HepG2 (cell line): Measurements from ENCODE around the gene HOXD3. TPM values are rescaled to one million over a fixed set of nuclear protein-coding genes. Genes with fewer than 3 reads are reported as not detected.

Experiments used
- DPF2 ChIP-seq: sonication (generic); formaldehyde crosslinking; IDR thresholded peaks from 2 replicates; pipeline ENCODE4 v1.4.0; 2020; ENCODE audit warnings: mild to moderate bottlenecking, low read depth, missing genetic modification reagents, borderline replicate concordance
- HNRNPL ChIP-seq: fragments of 200-400 bp; formaldehyde crosslinking; IDR thresholded peaks from 2 replicates; pipeline ENCODE4 v1.6.1; 2017; ENCODE audit warnings: mild to moderate bottlenecking, low read depth, low read length
- KLF15 ChIP-seq: sonication (generic); formaldehyde crosslinking; IDR thresholded peaks from 2 replicates; pipeline ENCODE4 v1.8.1; 2023; ENCODE audit warnings: borderline replicate concordance, mild to moderate bottlenecking, inconsistent platforms, missing genetic modification reagents, mixed read lengths
- NR2F2 ChIP-seq: IDR thresholded peaks from 2 replicates; pipeline ENCODE4 v1.6.1; 2012; ENCODE audit warnings: low read depth, inconsistent platforms, borderline replicate concordance
- NRL ChIP-seq: sonication (generic); formaldehyde crosslinking; IDR thresholded peaks from 2 replicates; pipeline ENCODE4 v1.5.0; 2020; ENCODE audit warnings: missing genetic modification reagents, mild to moderate bottlenecking, moderate library complexity, borderline replicate concordance
- PHF5A ChIP-seq: IDR thresholded peaks from one replicate; pipeline ENCODE4 v1.6.1; 2018; ENCODE audit warnings: low read depth, missing genetic modification reagents; ENCODE audit not compliant: unreplicated experiment
- PLRG1 ChIP-seq: fragments of 450-650 bp; conservative IDR thresholded peaks from 2 replicates; pipeline ENCODE4 v1.6.1; 2016
- POLR2AphosphoS5 ChIP-seq: IDR thresholded peaks from 2 replicates; pipeline ENCODE4 v1.6.1; 2012; ENCODE audit warnings: low read depth, low read length
- ZFP62 ChIP-seq: sonication (generic); formaldehyde crosslinking; IDR thresholded peaks from 2 replicates; pipeline ENCODE4 v1.4.0; 2020; ENCODE audit warnings: missing genetic modification reagents
- ZFX ChIP-seq: sonication (generic); formaldehyde crosslinking; IDR thresholded peaks from 2 replicates; pipeline ENCODE4 v1.4.0; 2020; ENCODE audit warnings: mild to moderate bottlenecking, low read depth, missing genetic modification reagents, moderate library complexity
- ZNF12 ChIP-seq: sonication (generic); formaldehyde crosslinking; IDR thresholded peaks from 2 replicates; pipeline ENCODE4 v1.5.0; 2020; ENCODE audit warnings: missing genetic modification reagents
- ZNF138 ChIP-seq: sonication (generic); formaldehyde crosslinking; IDR thresholded peaks from 2 replicates; pipeline ENCODE4 v1.5.0; 2020; ENCODE audit warnings: mild to moderate bottlenecking, low read depth, missing genetic modification reagents
- ZNF264 ChIP-seq: sonication (generic); formaldehyde crosslinking; IDR thresholded peaks from 2 replicates; pipeline ENCODE4 v1.4.0; 2020; ENCODE audit warnings: missing genetic modification reagents
- ZNF431 ChIP-seq: sonication (generic); formaldehyde crosslinking; IDR thresholded peaks from 2 replicates; pipeline ENCODE4 v1.9.0; 2022; ENCODE audit warnings: missing genetic modification reagents, low read depth, mild to moderate bottlenecking, borderline replicate concordance
- ZNF816 ChIP-seq: sonication (generic); formaldehyde crosslinking; IDR thresholded peaks from 2 replicates; pipeline ENCODE4 v1.8.0; 2022; ENCODE audit warnings: missing genetic modification reagents, mild to moderate bottlenecking, borderline replicate concordance
- ZSCAN31 ChIP-seq: sonication (generic); formaldehyde crosslinking; IDR thresholded peaks from 2 replicates; pipeline ENCODE4 v1.5.0; 2020; ENCODE audit warnings: low read depth, mild to moderate bottlenecking, missing genetic modification reagents
- polyA plus RNA-seq, 8 experiments: library from polyadenylated mRNA; depleted of rRNA in 3 of 8; stranded (reverse) in 7 of 8; unstranded in 1 of 8; fragments of >200 nt; fragmentation: Illumina TruSeq in 4 of 8; extraction: Trizol in 4 of 8; gene quantifications; 2 replicates each; pipeline versions ENCODE4 v1.2.1 to v1.2.3, GENCODE V29; 2011 to 2016; ENCODE audit warnings: low read depth in 4 of 8, missing spikeins in 1 of 8, mixed read lengths in 1 of 8; ENCODE audit not compliant: insufficient read depth in 1 of 8
- total RNA-seq, 5 experiments: library from RNA; depleted of rRNA; stranded (reverse); fragments of >200 nt; fragmentation: Illumina TruSeq; extraction: Trizol; gene quantifications; 2 replicates each; pipeline ENCODE4 v1.2.3, GENCODE V29; 2016; ENCODE audit warnings: low read depth in 1 of 5
- TF ChIP-seq, protein P1 (sequence below): sonication (generic); formaldehyde crosslinking; IDR thresholded peaks from 2 replicates; pipeline ENCODE4 v1.5.1; 2020; ENCODE audit warnings: missing genetic modification reagents, mild to moderate bottlenecking, borderline replicate concordance
- TF ChIP-seq, protein P2 (sequence below): sonication (generic); formaldehyde crosslinking; IDR thresholded peaks from 2 replicates; pipeline ENCODE4 v1.5.1; 2020; ENCODE audit warnings: mild to moderate bottlenecking, missing genetic modification reagents, moderate library complexity
- TF ChIP-seq, protein P3 (sequence below): sonication (generic); formaldehyde crosslinking; IDR thresholded peaks from 2 replicates; pipeline ENCODE4 v1.4.0; 2020; ENCODE audit warnings: missing genetic modification reagents
- TF ChIP-seq, protein P4 (sequence below): sonication (generic); formaldehyde crosslinking; conservative IDR thresholded peaks from 2 replicates; pipeline ENCODE4 v1.8.0; 2022; ENCODE audit warnings: mild to moderate bottlenecking, moderate library complexity, missing genetic modification reagents

Gene HOXD3
- total and polyA plus RNA-seq, 2 of the 13 experiments (the other 11 are each of a cell fraction or from before 2014, with no cell fraction given): 0.05 to 0.09 TPM

DNA sequence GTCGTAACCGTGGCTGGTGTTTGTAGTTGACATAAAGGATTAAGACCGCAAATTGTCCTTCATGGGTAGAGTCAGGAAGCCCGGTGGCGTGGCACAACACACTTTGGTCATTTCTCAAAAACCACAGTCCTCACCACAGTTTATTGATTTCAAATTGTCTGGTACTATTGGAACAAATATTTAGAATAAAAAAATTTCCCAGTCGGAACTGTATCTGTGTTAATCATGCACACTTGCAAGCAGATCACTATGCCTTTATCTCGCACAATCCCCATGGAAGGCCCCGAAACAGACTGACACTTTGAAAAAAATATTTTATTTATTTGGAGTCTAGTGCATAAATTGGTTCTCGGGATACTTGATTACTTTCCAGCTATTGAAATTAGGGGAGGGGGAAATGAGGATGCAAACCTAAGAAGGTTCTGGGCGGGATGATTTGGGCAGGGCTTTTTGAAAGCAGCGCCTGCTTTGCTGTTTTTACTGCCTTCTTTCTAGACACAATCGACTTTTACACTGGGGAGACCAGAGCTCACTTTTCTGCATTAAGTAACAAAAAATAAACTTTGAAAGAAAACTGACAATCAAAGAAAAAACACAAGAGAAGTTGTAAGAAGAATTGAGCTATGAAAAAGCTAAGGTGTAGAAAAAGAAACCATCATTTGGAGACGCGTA, 15.9 kb downstream of the HOXD3 start (continued):
- TF ChIP-seq, protein P1, sequence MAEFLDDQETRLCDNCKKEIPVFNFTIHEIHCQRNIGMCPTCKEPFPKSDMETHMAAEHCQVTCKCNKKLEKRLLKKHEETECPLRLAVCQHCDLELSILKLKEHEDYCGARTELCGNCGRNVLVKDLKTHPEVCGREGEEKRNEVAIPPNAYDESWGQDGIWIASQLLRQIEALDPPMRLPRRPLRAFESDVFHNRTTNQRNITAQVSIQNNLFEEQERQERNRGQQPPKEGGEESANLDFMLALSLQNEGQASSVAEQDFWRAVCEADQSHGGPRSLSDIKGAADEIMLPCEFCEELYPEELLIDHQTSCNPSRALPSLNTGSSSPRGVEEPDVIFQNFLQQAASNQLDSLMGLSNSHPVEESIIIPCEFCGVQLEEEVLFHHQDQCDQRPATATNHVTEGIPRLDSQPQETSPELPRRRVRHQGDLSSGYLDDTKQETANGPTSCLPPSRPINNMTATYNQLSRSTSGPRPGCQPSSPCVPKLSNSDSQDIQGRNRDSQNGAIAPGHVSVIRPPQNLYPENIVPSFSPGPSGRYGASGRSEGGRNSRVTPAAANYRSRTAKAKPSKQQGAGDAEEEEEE (CRISPR knock-in tag): no peak
- TF ChIP-seq ZNF264 (peak; percentile 46; the same call in 1 of the 2 replicates), POLR2AphosphoS5 (no peak), NR2F2 (no peak), HNRNPL (no peak), ZNF138 (CRISPR knock-in tag) (no peak), ZFP62 (CRISPR knock-in tag) (no peak), NRL (CRISPR knock-in tag) (no peak), KLF15 (CRISPR knock-in tag) (no peak), ZFX (CRISPR knock-in tag) (no peak), PLRG1 (no peak), ZSCAN31 (CRISPR knock-in tag) (no peak), PHF5A (CRISPR knock-in tag) (no peak), ZNF12 (CRISPR knock-in tag) (0 out of 2 replicates have a peak, but pooled peaks have one; percentile 17), DPF2 (CRISPR knock-in tag) (0 out of 2 replicates have a peak, but pooled peaks have one; percentile 29), ZNF816 (CRISPR knock-in tag) (no peak), ZNF431 (CRISPR knock-in tag) (no peak)
- TF ChIP-seq, protein P2, sequence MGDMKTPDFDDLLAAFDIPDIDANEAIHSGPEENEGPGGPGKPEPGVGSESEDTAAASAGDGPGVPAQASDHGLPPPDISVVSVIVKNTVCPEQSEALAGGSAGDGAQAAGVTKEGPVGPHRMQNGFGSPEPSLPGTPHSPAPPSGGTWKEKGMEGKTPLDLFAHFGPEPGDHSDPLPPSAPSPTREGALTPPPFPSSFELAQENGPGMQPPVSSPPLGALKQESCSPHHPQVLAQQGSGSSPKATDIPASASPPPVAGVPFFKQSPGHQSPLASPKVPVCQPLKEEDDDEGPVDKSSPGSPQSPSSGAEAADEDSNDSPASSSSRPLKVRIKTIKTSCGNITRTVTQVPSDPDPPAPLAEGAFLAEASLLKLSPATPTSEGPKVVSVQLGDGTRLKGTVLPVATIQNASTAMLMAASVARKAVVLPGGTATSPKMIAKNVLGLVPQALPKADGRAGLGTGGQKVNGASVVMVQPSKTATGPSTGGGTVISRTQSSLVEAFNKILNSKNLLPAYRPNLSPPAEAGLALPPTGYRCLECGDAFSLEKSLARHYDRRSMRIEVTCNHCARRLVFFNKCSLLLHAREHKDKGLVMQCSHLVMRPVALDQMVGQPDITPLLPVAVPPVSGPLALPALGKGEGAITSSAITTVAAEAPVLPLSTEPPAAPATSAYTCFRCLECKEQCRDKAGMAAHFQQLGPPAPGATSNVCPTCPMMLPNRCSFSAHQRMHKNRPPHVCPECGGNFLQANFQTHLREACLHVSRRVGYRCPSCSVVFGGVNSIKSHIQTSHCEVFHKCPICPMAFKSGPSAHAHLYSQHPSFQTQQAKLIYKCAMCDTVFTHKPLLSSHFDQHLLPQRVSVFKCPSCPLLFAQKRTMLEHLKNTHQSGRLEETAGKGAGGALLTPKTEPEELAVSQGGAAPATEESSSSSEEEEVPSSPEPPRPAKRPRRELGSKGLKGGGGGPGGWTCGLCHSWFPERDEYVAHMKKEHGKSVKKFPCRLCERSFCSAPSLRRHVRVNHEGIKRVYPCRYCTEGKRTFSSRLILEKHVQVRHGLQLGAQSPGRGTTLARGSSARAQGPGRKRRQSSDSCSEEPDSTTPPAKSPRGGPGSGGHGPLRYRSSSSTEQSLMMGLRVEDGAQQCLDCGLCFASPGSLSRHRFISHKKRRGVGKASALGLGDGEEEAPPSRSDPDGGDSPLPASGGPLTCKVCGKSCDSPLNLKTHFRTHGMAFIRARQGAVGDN: no peak
- TF ChIP-seq, protein P3, sequence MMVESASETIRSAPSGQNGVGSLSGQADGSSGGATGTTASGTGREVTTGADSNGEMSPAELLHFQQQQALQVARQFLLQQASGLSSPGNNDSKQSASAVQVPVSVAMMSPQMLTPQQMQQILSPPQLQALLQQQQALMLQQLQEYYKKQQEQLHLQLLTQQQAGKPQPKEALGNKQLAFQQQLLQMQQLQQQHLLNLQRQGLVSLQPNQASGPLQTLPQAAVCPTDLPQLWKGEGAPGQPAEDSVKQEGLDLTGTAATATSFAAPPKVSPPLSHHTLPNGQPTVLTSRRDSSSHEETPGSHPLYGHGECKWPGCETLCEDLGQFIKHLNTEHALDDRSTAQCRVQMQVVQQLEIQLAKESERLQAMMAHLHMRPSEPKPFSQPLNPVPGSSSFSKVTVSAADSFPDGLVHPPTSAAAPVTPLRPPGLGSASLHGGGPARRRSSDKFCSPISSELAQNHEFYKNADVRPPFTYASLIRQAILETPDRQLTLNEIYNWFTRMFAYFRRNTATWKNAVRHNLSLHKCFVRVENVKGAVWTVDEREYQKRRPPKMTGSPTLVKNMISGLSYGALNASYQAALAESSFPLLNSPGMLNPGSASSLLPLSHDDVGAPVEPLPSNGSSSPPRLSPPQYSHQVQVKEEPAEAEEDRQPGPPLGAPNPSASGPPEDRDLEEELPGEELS (CRISPR knock-in tag): peak; percentile 81
- TF ChIP-seq, protein P4, sequence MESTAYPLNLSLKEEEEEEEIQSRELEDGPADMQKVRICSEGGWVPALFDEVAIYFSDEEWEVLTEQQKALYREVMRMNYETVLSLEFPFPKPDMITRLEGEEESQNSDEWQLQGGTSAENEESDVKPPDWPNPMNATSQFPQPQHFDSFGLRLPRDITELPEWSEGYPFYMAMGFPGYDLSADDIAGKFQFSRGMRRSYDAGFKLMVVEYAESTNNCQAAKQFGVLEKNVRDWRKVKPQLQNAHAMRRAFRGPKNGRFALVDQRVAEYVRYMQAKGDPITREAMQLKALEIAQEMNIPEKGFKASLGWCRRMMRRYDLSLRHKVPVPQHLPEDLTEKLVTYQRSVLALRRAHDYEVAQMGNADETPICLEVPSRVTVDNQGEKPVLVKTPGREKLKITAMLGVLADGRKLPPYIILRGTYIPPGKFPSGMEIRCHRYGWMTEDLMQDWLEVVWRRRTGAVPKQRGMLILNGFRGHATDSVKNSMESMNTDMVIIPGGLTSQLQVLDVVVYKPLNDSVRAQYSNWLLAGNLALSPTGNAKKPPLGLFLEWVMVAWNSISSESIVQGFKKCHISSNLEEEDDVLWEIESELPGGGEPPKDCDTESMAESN (CRISPR knock-in tag): no peak
